Osteoblast (primary cell): Measurements from ENCODE around the gene COBLL1. TPM values are rescaled to one million over a fixed set of nuclear protein-coding genes. Genes with fewer than 3 reads are reported as not detected.
A peak's percentile ranks its signal among the peaks of the same experiment; 100 is the strongest.

Experiments
- DNase-seq: peaks from one replicate; pipeline ENCODE4 v3.0.0; 2011; ENCODE audit warnings: low spot score, mixed read lengths; ENCODE audit not compliant: insufficient read length; ENCODE audit errors: missing footprints
- H2AFZ ChIP-seq: 2 replicates; pipeline ENCODE4 v1.6.0; 2011; ENCODE audit warnings: mild to moderate bottlenecking, low read length
- H3K27ac ChIP-seq: 2 replicates; pipeline ENCODE4 v1.5.1; 2011; ENCODE audit warnings: mild to moderate bottlenecking, low read depth, low read length, moderate library complexity
- H3K27me3 ChIP-seq: 2 replicates; pipeline ENCODE4 v1.6.0; 2012; ENCODE audit warnings: mild to moderate bottlenecking, control low read depth, inconsistent platforms, low read length, moderate library complexity; ENCODE audit not compliant: insufficient read depth
- H3K36me3 ChIP-seq: 2 replicates; pipeline ENCODE4 v1.5.1; 2011; ENCODE audit warnings: mild to moderate bottlenecking, low read length, control low read depth, moderate library complexity; ENCODE audit not compliant: insufficient read depth
- H3K4me1 ChIP-seq: 2 replicates; pipeline ENCODE4 v1.5.1; 2011; ENCODE audit warnings: mild to moderate bottlenecking, low read length, control low read depth, moderate library complexity; ENCODE audit not compliant: insufficient read depth
- H3K4me2 ChIP-seq: 2 replicates; pipeline ENCODE4 v1.6.0; 2011; ENCODE audit warnings: mild to moderate bottlenecking, low read length; ENCODE audit not compliant: insufficient read depth
- H3K4me3 ChIP-seq: fragments of 200-600 bp; sonication (generic); 3 replicates; pipeline ENCODE4 v1.5.1; 2012; ENCODE audit warnings: mild to moderate bottlenecking, low read length, inconsistent platforms; ENCODE audit not compliant: insufficient read depth
- H3K79me2 ChIP-seq: 2 replicates; pipeline ENCODE4 v1.6.0; 2012; ENCODE audit warnings: mild to moderate bottlenecking, low read length, control low read depth, inconsistent platforms; ENCODE audit not compliant: insufficient read depth
- H3K9me3 ChIP-seq: 2 replicates; pipeline ENCODE4 v1.5.1; 2011; ENCODE audit warnings: low read depth, low read length, control low read depth
- H4K20me1 ChIP-seq: 2 replicates; pipeline ENCODE4 v1.6.0; 2012; ENCODE audit warnings: mild to moderate bottlenecking, low read length, control low read depth; ENCODE audit not compliant: insufficient read depth
- CTCF ChIP-seq: IDR thresholded peaks from 2 replicates; pipeline ENCODE4 v1.5.1; 2011; ENCODE audit warnings: mild to moderate bottlenecking, low read depth, low read length, moderate library complexity; ENCODE audit errors: extremely low read depth
- total RNA-seq: library from RNA; depleted of rRNA; stranded (reverse); fragments of >200 nt; gene quantifications from 2 replicates; pipeline ENCODE4 v1.2.3, GENCODE V29; 2012

Gene COBLL1
- total RNA-seq, 1 donor: 10.9 TPM

GRCh38 chr2:164850235-164850634 lies 8.6 kb upstream of the COBLL1 start:
- Histone ChIP-seq H3K4me2 (no peak overlapping the region), H3K79me2 (no peaks in the 10 kb centered on the region), H3K4me3 (no peak overlapping the region), H3K4me1 (no peaks in the 10 kb centered on the region), H3K9me3 (no peaks in the 10 kb centered on the region), H4K20me1 (no peaks in the 10 kb centered on the region), H3K27ac (no peak overlapping the region), H2AFZ (no peak overlapping the region), H3K36me3 (no peaks in the 10 kb centered on the region), H3K27me3 (no peaks in the 10 kb centered on the region)
- DNase-seq: peak; percentile 37
- no peak for TF ChIP-seq CTCF

- Histone ChIP-seq H3K4me1 (no peaks in the 10 kb centered on the region), H2AFZ (no peak overlapping the region)
- peak; percentile 14 for DNase-seq
These were observed 7.9 kb upstream of the COBLL1 start for GRCh38 chr2:164849506-164849905.

GRCh38 chr2:164847981-164848741 lies 6.5 kb upstream of the COBLL1 start:
- no peak overlapping the region for H3K27ac ChIP-seq
- no peaks in the 10 kb centered on the region for H3K9me3 ChIP-seq
- H3K4me3 ChIP-seq: no peak overlapping the region
- DNase-seq: no peak
- no peaks in the 10 kb centered on the region for H3K79me2 ChIP-seq
- H3K27me3 ChIP-seq: peaks cover 3% of the 10 kb centered on the region
- H2AFZ ChIP-seq: no peak overlapping the region
- no peaks in the 10 kb centered on the region for H3K4me1 ChIP-seq
- H3K36me3 ChIP-seq: no peaks in the 10 kb centered on the region
- no peak overlapping the region for H3K4me2 ChIP-seq
- no peaks in the 10 kb centered on the region for H4K20me1 ChIP-seq
- TF ChIP-seq CTCF: no peak

More at GRCh38 chr2:164849506-164849905, 7.9 kb upstream of the COBLL1 start:
- Histone ChIP-seq H3K79me2 (no peaks in the 10 kb centered on the region), H3K36me3 (no peaks in the 10 kb centered on the region), H3K27ac (no peak overlapping the region), H3K9me3 (no peaks in the 10 kb centered on the region), H3K4me2 (no peak overlapping the region), H3K27me3 (no peaks in the 10 kb centered on the region), H3K4me3 (no peak overlapping the region), H4K20me1 (no peaks in the 10 kb centered on the region)
- no peak for TF ChIP-seq CTCF

- no peak for TF ChIP-seq CTCF
- Histone ChIP-seq H3K4me2 (no peak overlapping the region), H3K36me3 (no peaks in the 10 kb centered on the region), H2AFZ (no peak overlapping the region), H3K4me1 (no peaks in the 10 kb centered on the region), H3K79me2 (no peaks in the 10 kb centered on the region), H4K20me1 (no peaks in the 10 kb centered on the region), H3K9me3 (no peaks in the 10 kb centered on the region), H3K27ac (no peak overlapping the region), H3K4me3 (no peak overlapping the region), H3K27me3 (peaks cover 3% of the 10 kb centered on the region)
- DNase-seq: no peak
These were observed 5.7 kb upstream of the COBLL1 start for GRCh38 chr2:164847291-164847690.
